HG03196 (cell line): ENCODE results near the gene CPLX3.

Experiments used
- ATAC-seq: cut with Tn5 transposase; IDR thresholded peaks from one replicate; pipeline ENCODE4 v1.9.1; 2021; ENCODE audit not compliant: unreplicated experiment

The CPLX3 gene

GRCh38 chr15:74827614-74828013 is 1.2 kb downstream of the CPLX3 start:
- ATAC-seq: no peak

GRCh38 chr15:74828835-74829234 is 2.4 kb downstream of the CPLX3 start:
- no peak for ATAC-seq

GRCh38 chr15:74829486-74829885 is 3.1 kb downstream of the CPLX3 start:
- no peak for ATAC-seq

- ATAC-seq: no peak
These were observed 3.6 kb downstream of the CPLX3 start for GRCh38 chr15:74829991-74830390.

GRCh38 chr15:74830868-74831267 is 4.4 kb downstream of the CPLX3 start:
- no peak for ATAC-seq

GRCh38 chr15:74831813-74832495 is 5.5 kb downstream of the CPLX3 start:
- no peak for ATAC-seq

GRCh38 chr15:74832826-74833225 is 6.4 kb downstream of the CPLX3 start:
- ATAC-seq: no peak

GRCh38 chr15:74833376-74834107 is 7.1 kb downstream of the CPLX3 start:
- ATAC-seq: no peak

- no peak for ATAC-seq
These were observed 8.9 kb downstream of the CPLX3 start for GRCh38 chr15:74835312-74835823.

GRCh38 chr15:74836846-74837245 is 10.4 kb downstream of the CPLX3 start:
- ATAC-seq: no peak

GRCh38 chr15:74837482-74838136 is 11.2 kb downstream of the CPLX3 start:
- ATAC-seq: no peak

- no peak for ATAC-seq
These were observed 11.7 kb downstream of the CPLX3 start for GRCh38 chr15:74838137-74838516.

- ATAC-seq: no peak
These were observed 12.5 kb downstream of the CPLX3 start for GRCh38 chr15:74838746-74839525.

- no peak for ATAC-seq
These were observed 13.3 kb downstream of the CPLX3 start for GRCh38 chr15:74839526-74840395.

- ATAC-seq: no peak
These were observed 14.7 kb downstream of the CPLX3 start for GRCh38 chr15:74840851-74841775.

- ATAC-seq: no peak
These were observed 15.5 kb downstream of the CPLX3 start for GRCh38 chr15:74841891-74842373.

- peak; percentile 80 for ATAC-seq
These were observed 16.4 kb downstream of the CPLX3 start, which contains the start of gene ULK3 for GRCh38 chr15:74842581-74843444. Gene ULK3 (minus strand): TSS chr15:74843156. CDS start chr15:74843105, 51 bp downstream.

- ATAC-seq: no peak
These were observed 17.0 kb downstream of the CPLX3 start for GRCh38 chr15:74843445-74843828.
